GM12892 (cell line): ENCODE results near the gene MGAT5.
A peak's percentile ranks its signal among the peaks of the same experiment; 100 is the strongest.

Experiments used
- DNase-seq: peaks from one replicate; pipeline ENCODE4 v3.0.0; 2011; ENCODE audit not compliant: insufficient read length
- FAIRE-seq: peaks from 2 replicates; lab custom pipeline; 2011; peaks lifted over from hg19 to GRCh38; lab: Jason Lieb, UNC
- POLR2A ChIP-seq: IDR thresholded peaks from 2 replicates; pipeline ENCODE4 v1.6.1; 2011; ENCODE audit warnings: low read depth, low read length, control low read depth
- POLR2AphosphoS5 ChIP-seq: IDR thresholded peaks from 2 replicates; pipeline ENCODE4 v1.6.1; 2011; ENCODE audit warnings: low read depth, low read length, control low read depth
- TAF1 ChIP-seq: IDR thresholded peaks from 2 replicates; pipeline ENCODE4 v1.6.1; 2011; ENCODE audit warnings: low read depth, mild to moderate bottlenecking, control low read depth, low read length, borderline replicate concordance

MGAT5 gene

GRCh38 chr2:134231965-134232340, 21.9 kb upstream of the MGAT5 start:
- no peak for FAIRE-seq
- TF ChIP-seq POLR2AphosphoS5 (no peak), POLR2A (no peak), TAF1 (no peak)
- DNase-seq = no peak

GRCh38 chr2:134232461-134232860, 21.4 kb upstream of the MGAT5 start:
- DNase-seq (no peak), FAIRE-seq (no peak)
- TF ChIP-seq TAF1 (no peak), POLR2A (no peak), POLR2AphosphoS5 (no peak)

- DNase-seq = no peak
- peak; percentile 92 for FAIRE-seq
Measured at GRCh38 chr2:134232868-134233727, 20.8 kb upstream of the MGAT5 start.

GRCh38 chr2:134233728-134234136, 20.1 kb upstream of the MGAT5 start:
- TF ChIP-seq POLR2A (no peak), TAF1 (no peak), POLR2AphosphoS5 (no peak)
- no peak for FAIRE-seq
- no peak for DNase-seq

More at GRCh38 chr2:134232868-134233727, 20.8 kb upstream of the MGAT5 start:
- TF ChIP-seq TAF1 = no peak
- no peak for TF ChIP-seq POLR2AphosphoS5
- TF ChIP-seq POLR2A = no peak

- FAIRE-seq (no peak), DNase-seq (no peak)
- no peak for TF ChIP-seq TAF1
- TF ChIP-seq POLR2A = no peak
- TF ChIP-seq POLR2AphosphoS5 = no peak
Measured at GRCh38 chr2:134234535-134234934, 19.3 kb upstream of the MGAT5 start.

GRCh38 chr2:134235510-134236144, 18.2 kb upstream of the MGAT5 start:
- DNase-seq = no peak
- FAIRE-seq = no peak
- no peak for TF ChIP-seq POLR2AphosphoS5
- TF ChIP-seq TAF1 = no peak

GRCh38 chr2:134238371-134238770, 15.5 kb upstream of the MGAT5 start:
- no peak for FAIRE-seq
- TF ChIP-seq POLR2A = no peak
- TF ChIP-seq TAF1 = no peak
- TF ChIP-seq POLR2AphosphoS5 = no peak
- no peak for DNase-seq

- DNase-seq (no peak), FAIRE-seq (no peak)
- TF ChIP-seq POLR2AphosphoS5 (no peak), TAF1 (no peak), POLR2A (no peak)
Measured at GRCh38 chr2:134240061-134240460, 13.8 kb upstream of the MGAT5 start.

- DNase-seq (no peak), FAIRE-seq (no peak)
- no peak for TF ChIP-seq TAF1
- TF ChIP-seq POLR2A = no peak
- no peak for TF ChIP-seq POLR2AphosphoS5
Measured at GRCh38 chr2:134241911-134242310, 12.0 kb upstream of the MGAT5 start.

GRCh38 chr2:134243244-134243643, 10.6 kb upstream of the MGAT5 start:
- no peak for FAIRE-seq

GRCh38 chr2:134244086-134244485, 9.8 kb upstream of the MGAT5 start:
- DNase-seq (no peak), FAIRE-seq (no peak)
- TF ChIP-seq POLR2AphosphoS5 = no peak

More at GRCh38 chr2:134243244-134243643, 10.6 kb upstream of the MGAT5 start:
- DNase-seq = no peak
- no peak for TF ChIP-seq POLR2A
- TF ChIP-seq TAF1 = no peak
- TF ChIP-seq POLR2AphosphoS5 = no peak

GRCh38 chr2:134244587-134244986, 9.3 kb upstream of the MGAT5 start:
- no peak for TF ChIP-seq POLR2AphosphoS5
- TF ChIP-seq POLR2A = no peak
- no peak for TF ChIP-seq TAF1
- FAIRE-seq = peak; percentile 69
- DNase-seq = no peak
